Measurements from ENCODE around the gene KCTD6.

GRCh38 chr3:58507356-58508078 lies 15.6 kb downstream of the KCTD6 start:
- TF ChIP-seq CTCF (optimal IDR thresholded peaks at IDR 0.05 in 1 of 3, IDR thresholded peaks at IDR 0.05 in 1 of 3, conservative IDR thresholded peaks at IDR 0.05 in 1 of 3; ENCODE audit: extremely low read depth in 1 of 3, insufficient read depth in 2 of 3, low read length in 3 of 3) = no peak
- TF ChIP-seq EZH2 (IDR thresholded peaks at IDR 0.05; ENCODE audit: low read length) = no peak

Measured in keratinocyte (primary cell).